ENCODE results near the gene HOOK2. TPM values are rescaled to one million over a fixed set of nuclear protein-coding genes. Genes with fewer than 3 reads are reported as not detected.

Gene HOOK2
- total and polyA plus RNA-seq, 2 of the 4 experiments (the other 2 are of a cell fraction), result 7.5 to 21.6 TPM

- WGBS, 2 experiments (ENCODE audit: extremely low coverage in 2 of 2, insufficient read length in 1 of 2), result 40% methylated on average over 1 of the region's 14 CpGs; no CpG with 5 or more reads in 1 of the 2 experiments
- no peak within 1 kb of the TSS for H4K8ac ChIP-seq (ENCODE audit: low read depth in 2 of 2, low read length in 2 of 2)
- POLR2A ChIA-PET (ENCODE audit: unreplicated experiment), result no interaction called here
- no peak within 1 kb of the TSS for H2BK120ac ChIP-seq (ENCODE audit: low read depth, low read length)
- H3K4me1 ChIP-seq (ENCODE audit: control insufficient read depth, insufficient read depth, low read length), result peaks cover 3% of the 10 kb centered on the region; the same call in 1 of the 2 replicates
- no peak within 1 kb of the TSS for H2BK15ac ChIP-seq (ENCODE audit: low read depth, low read length)
- H3K23ac ChIP-seq (ENCODE audit: low read depth, low read length), result no peak within 1 kb of the TSS
- no peak for DNase-seq
- H3K18ac ChIP-seq (ENCODE audit: low read depth, low read length), result no peak within 1 kb of the TSS
- H3K36me3 ChIP-seq (ENCODE audit: control insufficient read depth, insufficient read depth, low read length), result peaks cover 10% of the 10 kb centered on the region
- BruUV-seq (replicated peaks), result no TSS peak
- no peaks in the 10 kb centered on the region for H4K20me1 ChIP-seq (ENCODE audit: insufficient read depth, low read length)
- H3K27me3 ChIP-seq (ENCODE audit: control insufficient read depth, insufficient read depth, low read length), result peaks cover 26% of the 10 kb centered on the region
- H4K91ac ChIP-seq (ENCODE audit: insufficient read depth, low read depth, low read length), result no peak within 1 kb of the TSS
- H3K4me2 ChIP-seq (ENCODE audit: low read depth, low read length), result no peak within 1 kb of the TSS
- no peak within 1 kb of the TSS for H3K27ac ChIP-seq (ENCODE audit: insufficient read depth, low read length)
- in situ Hi-C loops (cut with MboI; ENCODE audit: low sequenced_read_pairs), result no loop called here
- intact Hi-C loops (cut with micrococcal nuclease), result no loop called here
- no peak within 1 kb of the TSS for H3K4me3 ChIP-seq (ENCODE audit: insufficient read depth, low read depth, low read length)
- no peak within 1 kb of the TSS for H2BK5ac ChIP-seq (ENCODE audit: low read depth, low read length, poor library complexity, severe bottlenecking)
- H3K9me3 ChIP-seq (ENCODE audit: control insufficient read depth, insufficient read depth, low read length), result peaks cover 5% of the 10 kb centered on the region; the same call in 1 of the 2 replicates
- peak within 1 kb of the TSS; percentile 80 for H2AK9ac ChIP-seq (replicated peaks; ENCODE audit: low read depth, low read length, poor library complexity)
- no peaks in the 10 kb centered on the region for H3K9me1 ChIP-seq (ENCODE audit: insufficient read depth, low read length)
- no peak within 1 kb of the TSS for H4K5ac ChIP-seq (ENCODE audit: low read depth, low read length)
- no peaks in the 10 kb centered on the region; a peak in 1 of 4 replicates for H3K79me1 ChIP-seq (ENCODE audit: low read depth in 1 of 2, low read length in 2 of 2)
- H2AK5ac ChIP-seq (ENCODE audit: low read depth, low read length), result no peak within 1 kb of the TSS; the same call in 1 of the 2 replicates
- H3K9ac ChIP-seq (ENCODE audit: low read depth, low read length), result no peak within 1 kb of the TSS
- CTCF ChIA-PET, result no interaction called here
- H2AFZ ChIP-seq (replicated peaks; ENCODE audit: low read length, poor library complexity), result no peak within 1 kb of the TSS
- H3K4ac ChIP-seq (ENCODE audit: low read depth, low read length), result no peak within 1 kb of the TSS
- H3K56ac ChIP-seq (ENCODE audit: extremely low read depth, insufficient read depth, low read length), result no peak within 1 kb of the TSS
- no peak within 1 kb of the TSS for H2BK20ac ChIP-seq (ENCODE audit: low read depth, low read length)
- dilution Hi-C loops (cut with HindIII; ENCODE audit: low sequenced_read_pairs, unreplicated experiment), result no loop called here
- TF ChIP-seq MXI1 (IDR thresholded peaks at IDR 0.05; ENCODE audit: borderline replicate concordance, low read depth, low read length) (no peak), NFE2L2 (IDR thresholded peaks at IDR 0.05; ENCODE audit: low read depth, low read length) (no peak), SMC3 (IDR thresholded peaks at IDR 0.05; ENCODE audit: low read depth, low read length) (no peak), BHLHE40 (IDR thresholded peaks at IDR 0.05; ENCODE audit: low read depth, low read length) (no peak), MAZ (IDR thresholded peaks at IDR 0.05; ENCODE audit: borderline replicate concordance, low read depth, low read length) (no peak), RFX5 (IDR thresholded peaks at IDR 0.05; ENCODE audit: low read depth, low read length) (no peak), CHD1 (IDR thresholded peaks at IDR 0.05; ENCODE audit: low read depth, low read length) (no peak), CTCF (conservative IDR thresholded peaks at IDR 0.05; ENCODE audit: low read depth, low read length) (no peak), ELK1 (IDR thresholded peaks at IDR 0.05; ENCODE audit: borderline replicate concordance, low read depth, low read length) (no peak), CEBPB (IDR thresholded peaks at IDR 0.05; ENCODE audit: low read depth, low read length) (no peak), MAFK (IDR thresholded peaks at IDR 0.05; ENCODE audit: low read depth, low read length) (no peak)
- no peak within 1 kb of the TSS for H3K14ac ChIP-seq (replicated peaks; ENCODE audit: low read depth, low read length)
- no peak for ATAC-seq (ENCODE audit: low read depth)
These were observed 23.7 kb downstream of the HOOK2 start, which contains the start of gene BEST2 for GRCh38 chr19:12751635-12752034. BEST2 (plus strand) TSS chr19:12751791; CDS start chr19:12752593, 802 bp downstream.
